Loucy (cell line): ENCODE data around the gene NPHP4.

ENCODE experiments used
- H2AFZ ChIP-seq: fragments of 200-600 bp; sonication (generic); 2 replicates; pipeline ENCODE4 v1.6.0; 2016; ENCODE audit warnings: antibody characterized with exemption, mild to moderate bottlenecking, low read length, moderate library complexity
- H3F3A ChIP-seq: fragments of 200-600 bp; 2 replicates; pipeline ENCODE4 v1.6.0; 2016; ENCODE audit warnings: antibody characterized with exemption, low read depth, mild to moderate bottlenecking
- H3K27me3 ChIP-seq: fragments of 200-600 bp; sonication (generic); 2 replicates; pipeline ENCODE4 v1.6.1; 2014; ENCODE audit warnings: low read length, mild to moderate bottlenecking; ENCODE audit not compliant: insufficient read depth, poor library complexity, severe bottlenecking
- H3K36me3 ChIP-seq: fragments of 200-600 bp; sonication (generic); 2 replicates; pipeline ENCODE4 v1.6.1; 2016; ENCODE audit warnings: low read length; ENCODE audit not compliant: insufficient read depth
- H3K4me1 ChIP-seq: fragments of 200-600 bp; sonication (generic); 2 replicates; pipeline ENCODE4 v1.5.1; 2014; ENCODE audit warnings: low read length, mild to moderate bottlenecking; ENCODE audit not compliant: insufficient read depth, poor library complexity, severe bottlenecking
- H3K4me2 ChIP-seq: fragments of 200-600 bp; sonication (generic); 2 replicates; pipeline ENCODE4 v1.6.0; 2014; ENCODE audit warnings: antibody characterized with exemption, low read length, low read depth, mild to moderate bottlenecking; ENCODE audit not compliant: poor library complexity, severe bottlenecking
- H3K4me3 ChIP-seq: fragments of 200-600 bp; sonication (generic); 2 replicates; pipeline ENCODE4 v1.5.1; 2014; ENCODE audit warnings: low read length, mild to moderate bottlenecking, mixed read lengths; ENCODE audit not compliant: poor library complexity, severe bottlenecking
- H3K79me2 ChIP-seq: fragments of 200-600 bp; sonication (generic); 2 replicates; pipeline ENCODE4 v1.6.1; 2014; ENCODE audit warnings: low read length; ENCODE audit not compliant: insufficient read depth
- H3K9ac ChIP-seq: fragments of 200-600 bp; sonication (generic); 2 replicates; pipeline ENCODE4 v1.6.0; 2014; ENCODE audit warnings: mild to moderate bottlenecking, low read depth, low read length, moderate library complexity; ENCODE audit not compliant: poor library complexity, severe bottlenecking
- H3K9me2 ChIP-seq: fragments of 200-600 bp; sonication (generic); replicated peaks from 2 replicates; pipeline ENCODE4 v1.6.1; 2016; ENCODE audit warnings: low read depth, low read length, mixed read lengths
- H3K9me3 ChIP-seq: fragments of 200-600 bp; sonication (generic); 2 replicates; pipeline ENCODE4 v1.6.1; 2014; ENCODE audit warnings: mild to moderate bottlenecking, antibody characterized with exemption, low read length, low read depth; ENCODE audit not compliant: insufficient read depth
- H4K20me1 ChIP-seq: fragments of 200-600 bp; sonication (generic); 2 replicates; pipeline ENCODE4 v1.6.0; 2014; ENCODE audit warnings: antibody characterized with exemption, low read length, mild to moderate bottlenecking; ENCODE audit not compliant: insufficient read depth, poor library complexity, severe bottlenecking
- CTCF ChIP-seq: fragments of 200-600 bp; sonication (generic); conservative IDR thresholded peaks from 2 replicates; pipeline ENCODE4 v1.5.1; 2014; ENCODE audit warnings: mild to moderate bottlenecking, antibody characterized with exemption, low read length
- EZH2phosphoT487 ChIP-seq: fragments of 200-600 bp; IDR thresholded peaks from 2 replicates; pipeline ENCODE4 v1.6.1; 2018; ENCODE audit warnings: antibody characterized with exemption, mild to moderate bottlenecking, moderate library complexity, borderline replicate concordance

Gene NPHP4

DNA sequence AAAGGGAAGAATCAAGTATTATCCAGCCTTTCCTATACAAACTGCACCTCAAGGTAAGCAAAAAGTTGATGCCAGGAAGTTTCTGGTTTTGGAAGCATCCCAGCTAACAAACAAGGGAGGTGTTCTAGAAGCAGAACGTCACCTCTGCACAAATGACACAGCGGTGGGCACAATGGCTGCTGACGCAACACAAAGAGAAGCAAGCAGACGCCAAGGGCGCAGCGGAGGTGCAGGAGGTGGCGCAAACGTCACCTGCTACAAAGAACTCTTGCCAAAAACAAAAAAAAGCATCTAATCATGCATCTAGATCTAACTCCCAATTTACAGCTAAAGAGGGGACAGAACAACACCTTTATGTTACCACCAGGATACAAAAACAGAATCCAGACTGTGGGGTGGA lies 88.5 kb downstream of the NPHP4 start:
- Histone ChIP-seq H3K36me3 (peaks cover 27% of the 10 kb centered on the region; the same call in 1 of the 2 replicates), H3K27me3 (no peaks in the 10 kb centered on the region), H3K79me2 (no peaks in the 10 kb centered on the region), H3K9ac (no peak overlapping the region), H3K9me3 (no peaks in the 10 kb centered on the region), H2AFZ (no peak overlapping the region), H3K4me3 (no peak overlapping the region), H3K9me2 (no peaks in the 10 kb centered on the region), H4K20me1 (no peaks in the 10 kb centered on the region), H3K4me1 (peaks cover 9% of the 10 kb centered on the region), H3K4me2 (no peak overlapping the region), H3F3A (no peaks in the 10 kb centered on the region)
- no peak for TF ChIP-seq CTCF
- no peak for TF ChIP-seq EZH2phosphoT487

GRCh38 chr1:5903031-5903430 lies 89.2 kb downstream of the NPHP4 start:
- H4K20me1 ChIP-seq = no peaks in the 10 kb centered on the region
- no peaks in the 10 kb centered on the region for H3K9me3 ChIP-seq
- H3K36me3 ChIP-seq = peaks cover 27% of the 10 kb centered on the region; the same call in 1 of the 2 replicates
- no peak overlapping the region for H3K4me2 ChIP-seq
- no peak overlapping the region for H2AFZ ChIP-seq
- H3K4me1 ChIP-seq = peaks cover 9% of the 10 kb centered on the region
- H3K9me2 ChIP-seq = no peaks in the 10 kb centered on the region
- no peaks in the 10 kb centered on the region for H3F3A ChIP-seq
- TF ChIP-seq CTCF = no peak
- TF ChIP-seq EZH2phosphoT487 = no peak
- no peak overlapping the region for H3K9ac ChIP-seq
- H3K4me3 ChIP-seq = no peak overlapping the region
- no peaks in the 10 kb centered on the region for H3K79me2 ChIP-seq
- no peaks in the 10 kb centered on the region for H3K27me3 ChIP-seq

DNA sequence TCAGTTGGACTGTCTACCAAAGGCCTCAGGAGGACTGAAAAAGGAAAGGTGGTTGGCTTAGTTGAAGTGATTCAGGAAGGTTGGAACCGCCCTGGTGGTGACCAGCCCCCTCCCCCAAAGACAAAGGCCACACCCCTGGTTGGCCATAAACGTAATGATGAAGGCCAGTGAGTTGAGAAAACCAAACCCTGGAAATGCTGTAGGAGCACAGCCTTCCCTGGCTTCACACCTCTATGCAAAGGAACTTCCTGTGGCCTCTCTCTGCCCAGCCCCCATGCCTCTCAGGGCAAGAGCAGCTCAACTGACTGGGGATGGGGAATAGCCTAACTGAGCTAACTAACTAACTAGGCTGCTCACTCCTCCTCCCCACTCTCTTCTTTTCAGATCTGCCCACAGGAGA lies 90.4 kb downstream of the NPHP4 start:
- no peaks in the 10 kb centered on the region for H3K9me2 ChIP-seq
- H3K27me3 ChIP-seq = no peaks in the 10 kb centered on the region
- H3F3A ChIP-seq = no peaks in the 10 kb centered on the region
- H3K4me2 ChIP-seq = peak overlapping the region; percentile 10
- peaks cover 9% of the 10 kb centered on the region for H3K4me1 ChIP-seq
- no peaks in the 10 kb centered on the region for H3K79me2 ChIP-seq
- no peak overlapping the region for H3K9ac ChIP-seq
- no peak overlapping the region for H3K4me3 ChIP-seq
- H2AFZ ChIP-seq = no peak overlapping the region
- H3K9me3 ChIP-seq = no peaks in the 10 kb centered on the region
- no peaks in the 10 kb centered on the region for H4K20me1 ChIP-seq
- H3K36me3 ChIP-seq = peaks cover 27% of the 10 kb centered on the region; the same call in 1 of the 2 replicates
- TF ChIP-seq EZH2phosphoT487 = no peak
- TF ChIP-seq CTCF = no peak
